Epithelial cell of proximal tubule (primary cell): ENCODE data around the gene HTR3E. TPM values are rescaled to one million over a fixed set of nuclear protein-coding genes. Genes with fewer than 3 reads are reported as not detected.

Source experiments
- DNase-seq: peaks from one replicate; pipeline ENCODE4 v3.0.0-alpha.2; 2011; ENCODE audit warnings: low read depth
- H3K4me3 ChIP-seq: 2 replicates; pipeline ENCODE4 v1.5.1; 2011; ENCODE audit warnings: low read depth, mild to moderate bottlenecking, low read length
- CTCF ChIP-seq: conservative IDR thresholded peaks from 2 replicates; pipeline ENCODE4 v1.5.1; 2012; ENCODE audit warnings: low read depth, mild to moderate bottlenecking, low read length
- total RNA-seq: library from RNA; depleted of rRNA; stranded (reverse); fragments of >200 nt; gene quantifications from 2 replicates; pipeline ENCODE4 v1.2.3, GENCODE V29; 2015

HTR3E gene
- not detected in 2 replicates for total RNA-seq

- H3K4me3 ChIP-seq: no peak within 1 kb of the TSS
- TF ChIP-seq CTCF: no peak
- DNase-seq: no peak
Measured at GRCh38 chr3:184096811-184097383, at the start of gene HTR3E. TSS of gene HTR3E (plus strand) at chr3:184097064. CDS start at chr3:184097530, 466 bp downstream.

GRCh38 chr3:184050217-184050847, 46.5 kb upstream of the HTR3E start:
- no peak for DNase-seq
- no peak for TF ChIP-seq CTCF
- H3K4me3 ChIP-seq: no peak overlapping the region

GRCh38 chr3:184052767-184053166, 44.1 kb upstream of the HTR3E start, which contains the start of gene HTR3C:
TSS of gene HTR3C (plus strand) at chr3:184053047. CDS start at chr3:184053081, 34 bp downstream.
- TF ChIP-seq CTCF: no peak
- no peak for DNase-seq
- no peak within 1 kb of the TSS for H3K4me3 ChIP-seq

- TF ChIP-seq CTCF: no peak
- DNase-seq: no peak
- H3K4me3 ChIP-seq: no peak overlapping the region
Measured at GRCh38 chr3:184058029-184058428, 38.8 kb upstream of the HTR3E start.

- DNase-seq: no peak
- H3K4me3 ChIP-seq: no peak overlapping the region
- no peak for TF ChIP-seq CTCF
Measured at GRCh38 chr3:184059424-184059823, 37.4 kb upstream of the HTR3E start.

- TF ChIP-seq CTCF: no peak
- H3K4me3 ChIP-seq: no peak overlapping the region
- DNase-seq: no peak
Measured at GRCh38 chr3:184062637-184063036, 34.2 kb upstream of the HTR3E start.

- DNase-seq: no peak
- no peak overlapping the region for H3K4me3 ChIP-seq
- TF ChIP-seq CTCF: no peak
Measured at GRCh38 chr3:184066211-184066610, 30.7 kb upstream of the HTR3E start.
